HG02973 (cell line): ENCODE data around the gene LIN9.
"Not testable (repeated sequence)": the region's sequence is repeated elsewhere in the genome, so short reads cannot be mapped to it uniquely, and the experiment has no call there.

Experiments
- ATAC-seq: cut with Tn5 transposase; IDR thresholded peaks from one replicate; pipeline ENCODE4 v1.9.1; 2021; ENCODE audit warnings: moderate library complexity; ENCODE audit not compliant: unreplicated experiment

The LIN9 gene

GRCh38 chr1:226308723-226309397, at the start of gene LIN9:
LIN9 (minus strand) TSS chr1:226309164; CDS start chr1:226309139, 25 bp downstream.
- peak; percentile 73 for ATAC-seq

- ATAC-seq, result no peak
Measured at GRCh38 chr1:226357416-226357815, 48.5 kb upstream of the LIN9 start.

GRCh38 chr1:226355669-226356551, 46.9 kb upstream of the LIN9 start:
- ATAC-seq, result no peak

- no peak for ATAC-seq
Measured at GRCh38 chr1:226355016-226355415, 46.1 kb upstream of the LIN9 start.

- no peak for ATAC-seq
Measured at GRCh38 chr1:226353698-226354525, 44.9 kb upstream of the LIN9 start.

- no peak for ATAC-seq
Measured at GRCh38 chr1:226351709-226352108, 42.7 kb upstream of the LIN9 start.

GRCh38 chr1:226350519-226350865, 41.5 kb upstream of the LIN9 start:
- no peak for ATAC-seq

GRCh38 chr1:226349801-226350518, 41.0 kb upstream of the LIN9 start:
- ATAC-seq, result no peak

- ATAC-seq, result no peak
Measured at GRCh38 chr1:226349081-226349480, 40.1 kb upstream of the LIN9 start.

- no peak for ATAC-seq
Measured at GRCh38 chr1:226344441-226345259, 35.7 kb upstream of the LIN9 start.

- no peak for ATAC-seq
Measured at GRCh38 chr1:226342656-226343055, 33.7 kb upstream of the LIN9 start.

- ATAC-seq, result not testable (repeated sequence)
Measured at GRCh38 chr1:226340111-226340510, 31.1 kb upstream of the LIN9 start.

- no peak for ATAC-seq
Measured at GRCh38 chr1:226337276-226337875, 28.4 kb upstream of the LIN9 start.

GRCh38 chr1:226335661-226336060, 26.7 kb upstream of the LIN9 start:
- no peak for ATAC-seq

GRCh38 chr1:226332947-226333346, 24.0 kb upstream of the LIN9 start:
- ATAC-seq, result peak; percentile 20

- no peak for ATAC-seq
Measured at GRCh38 chr1:226329237-226329636, 20.3 kb upstream of the LIN9 start.

- no peak for ATAC-seq
Measured at GRCh38 chr1:226327761-226328162, 18.8 kb upstream of the LIN9 start.

GRCh38 chr1:226325178-226325577, 16.2 kb upstream of the LIN9 start:
- ATAC-seq, result no peak

GRCh38 chr1:226324479-226324878, 15.5 kb upstream of the LIN9 start:
- no peak for ATAC-seq

GRCh38 chr1:226322986-226323385, 14.0 kb upstream of the LIN9 start:
- no peak for ATAC-seq
